AG09309 (cell line): ENCODE results near the gene KCNG2.

Source experiments
- DNase-seq: peaks from one replicate; pipeline ENCODE4 v3.0.0-alpha.2; 2010; ENCODE audit warnings: low read depth
- H3K4me3 ChIP-seq: 2 replicates; pipeline ENCODE4 v1.5.1; 2011; ENCODE audit warnings: mild to moderate bottlenecking, low read depth, low read length, moderate library complexity; ENCODE audit not compliant: control insufficient read depth
- TF ChIP-seq, protein P1 (sequence below): IDR thresholded peaks from 2 replicates; pipeline ENCODE4 v1.5.1; 2011; ENCODE audit warnings: mild to moderate bottlenecking, low read depth, low read length, inconsistent platforms; ENCODE audit not compliant: insufficient read depth, control insufficient read depth; ENCODE audit errors: missing control alignments

Gene KCNG2

DNA sequence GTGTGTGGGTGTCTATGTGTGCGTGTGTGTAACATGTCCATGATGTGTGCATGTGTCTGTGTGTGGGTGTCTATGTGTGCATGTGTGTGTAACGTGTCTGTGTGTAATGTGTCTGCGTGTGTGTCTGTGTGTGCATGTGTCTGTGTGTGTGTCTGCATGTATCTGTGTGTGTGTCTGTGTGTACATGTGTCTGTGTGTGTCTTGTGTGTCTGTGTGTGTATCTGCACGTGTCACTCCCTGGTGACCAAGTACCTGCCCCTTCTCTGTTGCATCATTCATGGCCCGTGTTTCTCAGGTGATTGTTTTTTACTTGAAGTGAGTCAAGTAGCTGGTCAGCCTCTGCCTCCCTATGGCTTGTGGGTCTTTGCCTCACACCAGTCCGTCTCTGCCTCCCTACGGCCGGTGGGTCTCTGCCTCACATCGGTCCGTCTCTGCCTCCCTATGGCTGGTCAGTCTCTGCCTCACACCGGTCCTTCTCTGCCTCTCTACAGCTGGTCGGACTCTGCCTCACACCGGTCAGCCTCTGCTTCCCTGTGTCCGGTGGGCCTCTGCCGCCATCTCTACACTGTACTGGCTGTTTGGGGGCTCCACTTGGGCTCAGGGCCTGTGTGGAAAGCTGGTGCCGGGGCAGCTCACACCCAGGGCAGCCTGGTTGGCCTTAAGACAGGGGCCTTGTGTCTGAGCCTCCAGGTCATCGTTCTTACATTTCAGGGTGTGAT, 31.6 kb downstream of the KCNG2 start:
- TF ChIP-seq, protein P1, sequence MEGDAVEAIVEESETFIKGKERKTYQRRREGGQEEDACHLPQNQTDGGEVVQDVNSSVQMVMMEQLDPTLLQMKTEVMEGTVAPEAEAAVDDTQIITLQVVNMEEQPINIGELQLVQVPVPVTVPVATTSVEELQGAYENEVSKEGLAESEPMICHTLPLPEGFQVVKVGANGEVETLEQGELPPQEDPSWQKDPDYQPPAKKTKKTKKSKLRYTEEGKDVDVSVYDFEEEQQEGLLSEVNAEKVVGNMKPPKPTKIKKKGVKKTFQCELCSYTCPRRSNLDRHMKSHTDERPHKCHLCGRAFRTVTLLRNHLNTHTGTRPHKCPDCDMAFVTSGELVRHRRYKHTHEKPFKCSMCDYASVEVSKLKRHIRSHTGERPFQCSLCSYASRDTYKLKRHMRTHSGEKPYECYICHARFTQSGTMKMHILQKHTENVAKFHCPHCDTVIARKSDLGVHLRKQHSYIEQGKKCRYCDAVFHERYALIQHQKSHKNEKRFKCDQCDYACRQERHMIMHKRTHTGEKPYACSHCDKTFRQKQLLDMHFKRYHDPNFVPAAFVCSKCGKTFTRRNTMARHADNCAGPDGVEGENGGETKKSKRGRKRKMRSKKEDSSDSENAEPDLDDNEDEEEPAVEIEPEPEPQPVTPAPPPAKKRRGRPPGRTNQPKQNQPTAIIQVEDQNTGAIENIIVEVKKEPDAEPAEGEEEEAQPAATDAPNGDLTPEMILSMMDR, result no peak
- no peak for DNase-seq
- H3K4me3 ChIP-seq, result no peak overlapping the region

DNA sequence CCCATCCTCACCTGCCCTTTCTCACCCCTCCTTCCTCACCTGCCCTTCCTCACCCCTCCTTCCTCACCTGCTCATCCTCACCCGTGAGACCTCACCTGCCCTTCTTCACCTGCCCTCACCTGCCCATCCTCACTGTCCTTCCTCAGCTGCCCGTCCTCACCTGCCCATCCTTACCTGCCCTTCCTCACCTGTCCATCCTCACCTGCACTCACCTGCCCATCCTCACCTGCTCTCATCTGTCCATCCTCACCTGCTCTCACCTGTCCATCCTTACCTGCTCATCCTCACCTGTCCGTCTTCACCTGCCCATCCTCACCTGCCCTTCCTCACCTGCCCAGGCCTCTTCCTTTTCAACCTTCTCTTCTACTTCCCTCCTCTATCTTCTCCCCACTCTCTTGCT, 34.4 kb downstream of the KCNG2 start:
- TF ChIP-seq, protein P1, result no peak
- H3K4me3 ChIP-seq, result no peak overlapping the region
- no peak for DNase-seq

DNA sequence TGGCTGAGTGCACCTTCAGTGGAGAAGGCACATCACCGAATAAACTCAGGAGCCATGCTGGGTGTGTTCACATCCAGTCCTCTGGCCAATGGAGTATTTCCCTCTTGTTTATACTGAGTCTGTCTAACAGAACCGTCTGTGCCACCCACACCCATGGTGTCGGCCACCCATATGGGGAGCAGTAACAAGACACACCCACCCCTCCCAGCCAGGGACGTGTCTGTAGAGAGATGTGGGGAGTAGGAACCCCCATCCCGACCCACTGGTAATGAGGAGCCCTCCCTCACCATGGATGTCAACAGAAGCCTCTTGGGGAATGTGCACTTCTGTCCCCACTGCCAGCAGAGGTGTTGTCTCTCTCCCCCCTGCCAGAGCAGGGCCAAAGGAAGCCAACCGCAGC, 37.1 kb downstream of the KCNG2 start:
- H3K4me3 ChIP-seq, result no peak overlapping the region
- TF ChIP-seq, protein P1, result no peak
- DNase-seq, result no peak

DNA sequence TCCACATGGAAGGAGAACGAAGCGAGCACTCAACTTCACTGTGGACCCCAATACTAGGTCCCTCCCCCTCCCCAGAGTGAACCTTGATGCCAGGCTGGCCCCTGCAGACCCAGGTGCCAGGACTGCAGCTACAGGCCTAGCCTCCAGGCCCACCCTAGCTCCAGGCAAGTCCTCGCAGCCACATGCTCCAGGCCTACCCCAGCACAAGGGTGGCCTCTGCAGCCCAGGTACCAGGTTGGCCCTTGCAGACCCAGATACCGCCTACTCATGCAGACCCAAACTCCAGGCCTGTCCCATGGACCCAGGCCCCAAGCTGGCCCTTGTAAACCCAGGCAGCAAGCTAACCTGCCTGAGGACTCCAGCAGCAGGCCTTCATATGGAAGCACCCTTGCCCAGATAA, 44.2 kb downstream of the KCNG2 start:
- DNase-seq, result no peak
- H3K4me3 ChIP-seq, result no peak overlapping the region
- TF ChIP-seq, protein P1, result no peak

DNA sequence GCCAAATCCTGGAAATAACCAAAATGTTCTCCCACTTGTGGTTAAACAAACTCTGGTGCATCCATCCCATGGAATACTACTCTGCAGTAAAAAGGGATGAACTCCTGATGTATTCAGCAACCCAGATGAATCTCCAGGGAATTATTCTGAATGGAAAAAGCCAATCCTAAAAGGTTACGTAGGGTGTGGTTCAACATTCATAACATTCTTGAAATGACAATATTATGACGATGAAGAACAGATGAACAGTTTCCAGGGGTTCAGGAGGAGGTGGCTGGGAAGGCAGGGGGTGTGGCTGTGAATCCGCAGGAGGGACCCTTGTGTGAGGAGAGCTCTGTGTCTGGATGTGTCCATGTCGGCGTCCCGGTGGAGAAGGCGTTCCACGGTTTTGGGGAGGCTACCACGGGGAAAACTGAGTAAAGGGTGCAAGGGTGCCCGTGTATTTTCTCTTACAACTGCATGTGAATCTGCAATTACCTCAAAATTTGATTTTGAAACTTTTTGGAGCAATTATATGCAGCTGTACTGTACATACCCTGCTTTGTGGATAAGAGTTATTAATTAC, 47.3 kb downstream of the KCNG2 start:
- no peak overlapping the region for H3K4me3 ChIP-seq
- TF ChIP-seq, protein P1, result no peak
- no peak for DNase-seq

DNA sequence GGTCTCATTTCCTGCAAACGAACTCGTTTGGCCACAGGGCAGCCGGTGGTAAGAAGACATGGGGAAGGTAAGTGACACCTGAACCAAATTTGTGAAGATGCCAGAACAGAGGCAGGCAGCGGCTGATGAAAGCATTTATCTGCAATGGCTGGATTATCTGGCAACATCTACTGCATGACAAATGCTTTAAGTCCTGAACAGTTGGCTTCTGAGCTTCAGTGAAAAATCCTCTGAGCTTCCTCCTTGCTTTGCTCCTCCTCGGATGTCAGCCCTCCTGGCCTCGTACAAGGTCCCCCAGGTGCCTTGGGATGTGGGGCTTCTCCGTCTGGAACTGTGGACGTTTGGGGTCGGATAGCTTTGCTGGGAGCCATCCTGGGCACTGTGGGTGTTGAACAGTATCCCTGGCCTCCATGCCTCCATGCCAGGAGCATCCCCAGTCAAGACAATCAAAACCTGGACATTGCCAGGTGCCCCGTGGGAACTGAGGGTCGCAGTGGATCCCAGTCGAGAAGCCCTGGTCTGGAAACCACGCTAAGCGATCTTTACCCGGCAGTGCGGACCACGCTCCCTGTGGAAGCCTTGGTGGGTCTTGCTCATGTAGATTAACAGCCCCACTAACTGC, 49.3 kb downstream of the KCNG2 start:
- TF ChIP-seq, protein P1, result no peak
- DNase-seq, result no peak
- no peak overlapping the region for H3K4me3 ChIP-seq
